ENCODE measurements around the gene ARX.

DNA sequence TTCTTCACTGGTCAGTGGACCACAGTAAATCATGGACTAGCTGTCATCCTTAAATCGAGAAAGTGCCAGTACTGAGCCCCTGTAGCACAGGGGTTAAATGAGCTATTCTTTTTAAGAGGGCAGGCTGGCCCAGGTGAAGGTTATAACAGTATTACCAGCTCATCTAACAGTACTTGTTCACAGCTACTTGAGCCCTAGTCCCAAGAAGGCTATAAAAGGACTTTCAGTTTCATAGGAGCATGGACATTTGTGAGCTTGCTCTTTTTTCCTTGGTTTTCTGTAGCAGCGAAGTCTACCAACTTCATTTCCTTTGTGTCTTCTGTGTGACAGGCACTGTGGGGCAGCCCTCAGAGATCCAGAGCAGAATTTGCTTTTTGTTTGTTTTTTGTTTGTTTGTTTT is 61.0 kb downstream of the ARX start:
- TF ChIP-seq POLR2AphosphoS5 (IDR thresholded peaks at IDR 0.05) (no peak), POLR2A (IDR thresholded peaks at IDR 0.05) (no peak)
- TF ChIP-seq, protein P1, sequence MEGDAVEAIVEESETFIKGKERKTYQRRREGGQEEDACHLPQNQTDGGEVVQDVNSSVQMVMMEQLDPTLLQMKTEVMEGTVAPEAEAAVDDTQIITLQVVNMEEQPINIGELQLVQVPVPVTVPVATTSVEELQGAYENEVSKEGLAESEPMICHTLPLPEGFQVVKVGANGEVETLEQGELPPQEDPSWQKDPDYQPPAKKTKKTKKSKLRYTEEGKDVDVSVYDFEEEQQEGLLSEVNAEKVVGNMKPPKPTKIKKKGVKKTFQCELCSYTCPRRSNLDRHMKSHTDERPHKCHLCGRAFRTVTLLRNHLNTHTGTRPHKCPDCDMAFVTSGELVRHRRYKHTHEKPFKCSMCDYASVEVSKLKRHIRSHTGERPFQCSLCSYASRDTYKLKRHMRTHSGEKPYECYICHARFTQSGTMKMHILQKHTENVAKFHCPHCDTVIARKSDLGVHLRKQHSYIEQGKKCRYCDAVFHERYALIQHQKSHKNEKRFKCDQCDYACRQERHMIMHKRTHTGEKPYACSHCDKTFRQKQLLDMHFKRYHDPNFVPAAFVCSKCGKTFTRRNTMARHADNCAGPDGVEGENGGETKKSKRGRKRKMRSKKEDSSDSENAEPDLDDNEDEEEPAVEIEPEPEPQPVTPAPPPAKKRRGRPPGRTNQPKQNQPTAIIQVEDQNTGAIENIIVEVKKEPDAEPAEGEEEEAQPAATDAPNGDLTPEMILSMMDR (IDR thresholded peaks at IDR 0.05 in 8 of 11, conservative IDR thresholded peaks at IDR 0.05 in 3 of 11), result no peak

All from spleen (tissue), 7 donors.